Loucy (cell line): ENCODE data around the gene KIF26A.

ENCODE experiments used
- CTCF ChIP-seq: fragments of 200-600 bp; sonication (generic); conservative IDR thresholded peaks from 2 replicates; pipeline ENCODE4 v1.5.1; 2014; ENCODE audit warnings: mild to moderate bottlenecking, antibody characterized with exemption, low read length
- EZH2phosphoT487 ChIP-seq: fragments of 200-600 bp; IDR thresholded peaks from 2 replicates; pipeline ENCODE4 v1.6.1; 2018; ENCODE audit warnings: antibody characterized with exemption, mild to moderate bottlenecking, moderate library complexity, borderline replicate concordance

GRCh38 chr14:104179126-104179525 lies 40.7 kb downstream of the KIF26A start:
- TF ChIP-seq CTCF (no peak), EZH2phosphoT487 (no peak)
